T-helper 2 cell treated with Interferon-gamma antibody and Interleukin-4, amounts not matched to agents 100 ng/mL and 5 ng/mL, for 36 hours (primary cell): Measurements from ENCODE around the gene TRAK1. TPM values are rescaled to one million over a fixed set of nuclear protein-coding genes. Genes with fewer than 3 reads are reported as not detected.

Experiments
- intact Hi-C: fragments of 100-400 bp; cut with micrococcal nuclease; formaldehyde crosslinking; loops from one replicate; pipeline ENCODE4 v1.15.1; 2023
- total RNA-seq: library from RNA; stranded (reverse); gene quantifications from 2 replicates; pipeline ENCODE4 v1.2.3, GENCODE V29; 2022

TRAK1 gene
- total RNA-seq, 1 donor from 2014 or later = 27.6 TPM

- intact Hi-C loops = no loop called here
Observed at GRCh38 chr3:42198709-42199108, 107.6 kb downstream of the TRAK1 start.

GRCh38 chr3:42202217-42202865 is 111.2 kb downstream of the TRAK1 start:
- intact Hi-C loops = no loop called here

DNA sequence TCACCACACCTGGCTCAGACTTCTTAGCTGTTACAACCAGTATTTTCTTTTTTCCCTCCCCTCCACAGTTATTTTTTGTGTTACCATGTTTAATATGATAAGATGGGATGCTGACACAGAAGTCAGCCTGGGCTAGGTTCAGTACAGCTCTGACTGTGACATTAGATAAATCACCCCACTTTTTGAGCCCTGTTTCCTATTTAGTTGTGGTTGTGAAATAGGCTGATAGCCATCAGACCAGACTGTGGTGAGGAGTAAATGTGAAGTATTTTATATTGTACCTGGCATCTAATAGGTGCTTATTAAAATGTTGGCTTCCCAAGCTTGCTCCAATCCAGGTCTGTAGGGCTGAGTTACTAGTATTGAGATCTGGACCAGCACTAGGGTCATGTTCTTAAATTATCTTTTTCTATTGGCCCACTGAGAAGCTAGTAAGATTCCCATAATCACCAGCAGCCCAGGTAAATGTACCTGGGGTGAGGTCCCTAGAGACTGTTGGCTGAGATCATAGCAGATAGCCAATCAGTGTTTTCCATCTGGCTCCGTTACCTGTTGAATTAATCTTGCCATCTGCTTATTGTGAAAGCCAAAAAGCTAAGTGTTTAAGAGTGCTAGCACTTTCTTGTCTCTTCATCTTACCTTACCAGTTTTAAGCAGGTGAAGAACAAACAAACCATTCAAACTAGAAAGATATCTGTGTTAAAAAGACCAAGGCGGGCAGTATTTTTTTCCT is 113.9 kb downstream of the TRAK1 start:
- intact Hi-C loops = no loop called here

- intact Hi-C loops = no loop called here
Observed at GRCh38 chr3:42205800-42206514, 114.8 kb downstream of the TRAK1 start.

DNA sequence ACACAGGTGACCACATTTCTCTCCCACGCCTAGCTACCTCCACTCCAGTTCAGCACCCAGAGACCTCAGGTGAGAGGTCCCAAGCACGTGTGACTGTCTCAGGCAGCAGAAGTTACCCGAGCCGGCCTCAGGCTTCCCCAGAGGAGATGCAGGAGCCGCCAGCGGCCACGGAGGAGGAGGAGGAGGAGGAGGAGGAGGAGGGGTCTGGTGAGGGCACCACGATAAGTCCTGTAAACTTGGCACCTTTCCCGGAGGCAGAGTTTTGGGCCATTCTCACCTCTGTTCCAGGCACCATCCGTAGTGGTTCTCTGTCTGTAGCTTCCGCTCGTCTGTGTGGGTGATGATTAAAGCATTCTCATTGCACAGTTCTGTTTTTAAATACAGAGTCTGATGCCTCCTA is 118.8 kb downstream of the TRAK1 start:
- intact Hi-C loops = no loop called here

- intact Hi-C loops = no loop called here
Observed at GRCh38 chr3:42210726-42211125, 119.6 kb downstream of the TRAK1 start.

DNA sequence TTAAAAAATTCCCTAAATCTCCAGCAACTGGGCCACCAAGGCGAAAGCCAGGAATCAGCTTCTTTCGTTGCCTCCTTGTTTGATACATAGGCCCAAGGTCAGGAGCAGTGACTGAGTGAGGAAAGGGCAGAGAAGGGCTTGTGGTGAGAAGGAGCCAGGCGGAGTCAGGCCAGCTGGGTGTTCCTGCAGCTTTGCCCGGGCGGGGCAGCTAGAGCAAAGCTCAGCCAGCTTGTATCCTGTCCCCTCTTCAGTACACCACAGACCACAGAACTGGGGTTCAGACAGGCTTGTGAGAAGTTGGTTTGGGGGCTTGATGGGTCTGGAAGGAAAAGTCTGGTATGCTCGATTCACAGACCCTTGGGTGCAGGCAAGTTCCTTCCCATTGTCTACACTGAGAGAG is 122.3 kb downstream of the TRAK1 start:
- intact Hi-C loops = no loop called here

GRCh38 chr3:42214064-42214463 is 122.9 kb downstream of the TRAK1 start:
- intact Hi-C loops = no loop called here

DNA sequence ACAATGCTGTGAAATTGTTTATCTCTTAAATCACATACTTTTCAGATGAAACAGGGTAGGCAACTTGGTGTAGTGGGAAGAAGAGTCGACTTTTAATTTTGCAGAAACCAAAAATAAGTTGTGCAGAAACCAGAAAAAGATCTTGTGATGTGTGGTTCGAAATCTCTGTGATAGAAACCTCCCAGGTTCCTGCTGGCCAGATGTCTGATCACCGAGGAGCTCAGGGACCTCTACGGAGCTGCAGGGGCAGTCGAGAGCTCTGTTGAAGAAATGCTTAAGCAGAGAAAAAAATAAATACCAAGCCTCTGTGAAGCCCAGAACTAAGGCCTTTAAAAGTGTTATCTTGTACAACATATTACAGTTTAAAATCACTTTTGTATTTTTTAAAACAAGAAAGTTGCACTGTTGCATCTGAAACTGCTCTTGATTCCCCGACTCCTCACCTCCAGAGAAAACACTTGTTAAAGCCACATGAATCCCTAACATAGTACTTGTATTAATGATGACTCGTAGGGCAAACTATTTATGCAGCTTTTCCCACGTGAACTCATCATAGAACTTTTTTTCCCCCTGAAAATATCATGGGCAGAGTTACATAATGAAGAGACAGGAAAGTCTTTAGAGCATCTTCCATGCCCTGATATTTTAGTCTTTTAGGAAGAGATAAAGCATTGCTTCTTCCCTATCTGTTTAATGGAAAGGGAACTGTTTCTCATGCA is 123.6 kb downstream of the TRAK1 start:
- intact Hi-C loops = no loop called here

DNA sequence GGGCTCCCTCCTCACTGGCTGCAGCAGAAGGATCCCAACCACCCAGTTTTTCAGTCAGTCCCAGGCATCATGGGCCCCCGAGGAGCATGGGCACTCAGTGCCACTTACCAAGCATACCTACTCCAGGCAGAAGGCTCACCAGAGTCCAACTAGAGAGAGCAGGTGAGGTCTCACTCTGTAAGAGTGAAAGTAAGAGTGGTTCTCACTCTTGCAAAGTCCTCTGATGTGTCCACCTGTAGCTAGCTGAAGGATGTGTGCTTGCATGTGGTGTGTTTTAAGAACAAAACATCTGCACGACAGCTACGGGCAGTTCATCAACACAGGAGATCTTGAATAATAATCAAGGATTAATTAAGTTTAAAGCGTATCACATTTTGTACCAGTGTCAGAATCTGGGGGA is 125.1 kb downstream of the TRAK1 start:
- intact Hi-C loops = no loop called here

- intact Hi-C loops = no loop called here
Observed at GRCh38 chr3:42216931-42217333, 125.8 kb downstream of the TRAK1 start.

DNA sequence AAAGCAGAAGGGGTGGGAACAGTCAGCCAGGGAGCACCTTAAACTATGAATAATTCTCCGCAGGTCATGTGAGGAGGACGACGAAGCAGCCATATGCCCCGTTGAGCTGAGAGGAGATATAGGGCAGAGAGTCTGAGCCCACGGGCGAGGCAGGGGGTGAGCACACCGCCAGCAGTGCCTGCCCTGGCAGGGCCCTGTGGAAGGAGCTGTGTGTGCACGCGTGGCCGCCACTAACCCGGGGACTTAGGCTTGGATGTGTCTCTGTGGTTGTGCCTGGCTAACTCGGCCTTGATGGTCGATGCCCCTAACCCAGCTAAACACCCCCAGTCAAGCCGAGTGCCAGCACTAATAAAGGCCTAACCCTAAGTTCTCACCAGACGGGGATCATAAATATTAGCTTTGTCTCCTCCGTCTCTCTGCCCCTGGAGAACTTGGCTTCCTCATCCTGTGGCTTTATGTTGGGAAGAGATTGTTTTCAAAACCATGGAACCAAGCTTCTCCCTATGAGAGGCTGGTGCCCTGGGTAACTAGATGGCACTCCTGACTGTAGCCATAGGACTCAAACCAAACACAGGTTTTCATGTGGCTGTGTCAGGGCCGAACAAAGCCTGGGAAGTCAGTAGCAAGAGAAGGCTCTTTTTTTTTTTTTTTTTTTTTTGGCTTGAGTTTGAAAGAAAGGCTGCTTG is 129.4 kb downstream of the TRAK1 start:
- intact Hi-C loops = no loop called here

DNA sequence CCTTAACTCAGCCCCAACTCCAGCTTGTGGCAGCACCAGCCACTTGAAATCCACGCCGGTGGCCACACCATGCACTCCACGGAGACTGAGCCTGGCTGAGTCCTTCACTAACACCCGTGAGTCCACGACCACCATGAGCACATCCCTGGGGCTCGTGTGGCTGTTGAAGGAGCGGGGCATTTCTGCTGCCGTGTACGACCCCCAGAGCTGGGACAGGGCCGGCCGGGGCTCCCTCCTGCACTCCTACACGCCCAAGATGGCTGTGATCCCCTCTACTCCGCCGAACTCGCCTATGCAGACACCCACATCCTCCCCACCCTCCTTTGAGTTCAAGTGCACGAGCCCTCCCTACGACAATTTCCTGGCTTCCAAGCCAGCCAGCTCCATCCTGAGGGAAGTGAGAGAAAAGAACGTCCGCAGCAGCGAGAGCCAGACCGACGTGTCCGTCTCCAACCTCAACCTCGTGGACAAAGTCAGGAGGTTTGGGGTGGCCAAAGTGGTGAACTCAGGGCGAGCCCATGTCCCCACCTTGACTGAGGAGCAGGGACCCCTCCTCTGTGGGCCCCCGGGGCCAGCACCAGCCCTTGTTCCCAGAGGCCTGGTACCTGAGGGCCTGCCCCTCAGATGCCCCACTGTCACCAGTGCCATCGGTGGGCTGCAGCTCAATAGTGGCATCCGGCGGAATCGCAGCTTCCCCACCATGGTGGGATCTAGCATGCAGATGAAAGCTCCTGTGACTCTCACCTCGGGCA is 132.0 kb downstream of the TRAK1 start:
- intact Hi-C loops = no loop called here

DNA sequence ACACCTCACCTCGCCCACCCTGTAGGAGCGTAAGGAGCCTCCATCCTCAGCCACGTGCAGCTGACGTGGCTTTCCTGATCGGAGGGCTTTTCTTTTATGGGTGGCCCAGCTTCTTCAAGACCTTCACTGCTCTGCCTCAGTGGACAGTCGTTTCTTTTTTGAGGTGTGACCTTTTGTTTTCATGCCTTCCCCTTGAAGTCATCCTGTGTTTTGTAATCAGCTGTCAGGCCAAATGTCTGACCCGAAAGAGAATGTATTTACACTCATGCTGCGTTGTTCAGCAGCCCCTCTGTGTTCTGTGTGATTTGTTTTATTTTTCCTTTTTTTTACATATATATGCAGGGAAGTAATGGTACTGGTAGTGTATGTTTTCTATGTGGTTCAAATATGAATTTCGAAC is 133.0 kb downstream of the TRAK1 start:
- intact Hi-C loops = no loop called here

- intact Hi-C loops = no loop called here
Observed at GRCh38 chr3:42224658-42225421, 133.7 kb downstream of the TRAK1 start.

GRCh38 chr3:42225486-42226363 is 134.6 kb downstream of the TRAK1 start:
- intact Hi-C loops = no loop called here

DNA sequence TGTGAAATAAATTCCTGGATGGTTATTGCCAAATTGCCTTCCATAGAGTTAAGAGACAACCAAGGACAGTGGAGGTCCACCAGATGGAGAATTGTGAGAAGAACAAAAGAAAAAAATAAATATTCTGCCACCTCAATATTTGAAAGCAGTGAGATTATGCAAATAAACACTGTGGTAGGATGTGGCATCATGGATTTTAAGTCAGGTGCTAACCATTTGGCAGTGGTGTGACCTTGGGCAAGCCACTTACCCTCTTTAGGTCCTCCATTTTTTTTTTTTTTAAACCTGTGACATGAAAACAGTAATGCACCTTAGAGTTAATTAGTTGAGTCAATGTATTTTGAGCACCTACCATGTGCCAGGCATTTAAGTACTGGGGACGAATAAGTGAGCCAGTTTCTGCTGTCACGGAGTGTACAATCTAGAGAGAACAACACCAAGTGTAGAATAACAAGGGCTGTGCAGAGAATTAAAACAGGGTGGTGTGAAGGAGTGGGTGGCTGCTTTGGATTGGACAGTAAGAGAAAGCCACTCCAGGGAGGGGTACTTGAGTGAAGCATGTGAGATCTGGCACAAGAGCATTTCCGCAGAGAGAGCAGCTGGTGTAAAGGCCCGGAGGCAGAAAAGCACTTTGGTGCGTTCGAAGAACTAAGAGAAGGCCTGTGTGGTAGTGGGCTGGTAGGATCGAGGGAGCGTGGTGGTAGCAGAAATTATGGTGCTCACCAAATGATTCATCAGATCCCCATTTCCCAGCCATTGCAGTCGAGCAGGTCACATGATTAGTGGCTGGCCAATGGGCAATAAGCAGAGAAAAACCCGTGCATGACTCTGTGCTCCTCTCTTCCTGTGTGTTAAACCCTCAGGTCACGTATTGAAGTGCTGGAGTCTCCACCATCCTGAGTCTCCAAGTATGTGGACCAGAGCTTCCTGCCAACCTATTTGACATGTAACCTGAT is 135.6 kb downstream of the TRAK1 start:
- intact Hi-C loops = no loop called here

DNA sequence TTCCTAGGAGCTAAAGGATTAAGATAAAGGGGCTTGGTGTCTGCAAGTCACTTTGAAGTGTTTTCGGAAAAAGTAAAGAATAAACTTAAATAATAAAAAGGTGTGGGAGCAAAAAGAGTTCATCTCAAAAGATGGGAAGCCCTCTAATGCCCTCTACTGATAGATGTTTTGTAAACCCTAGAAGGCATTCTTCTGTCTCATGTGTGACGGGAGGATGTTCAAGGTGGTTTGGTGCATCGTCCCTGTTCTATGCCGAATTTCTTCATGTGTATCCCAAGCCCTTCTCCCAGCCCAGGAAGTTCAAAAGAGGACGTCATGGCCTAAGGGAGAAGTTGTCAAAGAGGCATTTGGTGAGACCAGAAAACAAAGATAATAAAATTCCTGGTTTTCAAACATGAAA is 137.6 kb downstream of the TRAK1 start:
- intact Hi-C loops = no loop called here
